GM18511 (cell line): ENCODE data around the gene MRPL22.
"Not testable (repeated sequence)": the region's sequence is repeated elsewhere in the genome, so short reads cannot be mapped to it uniquely, and the experiment has no call there.

Source experiments
- ATAC-seq: cut with Tn5 transposase; IDR thresholded peaks from one replicate; pipeline ENCODE4 v1.9.1; 2021; ENCODE audit warnings: mild to moderate bottlenecking, moderate library complexity; ENCODE audit not compliant: unreplicated experiment

The MRPL22 gene

GRCh38 chr5:154940772-154941620, at the start of gene MRPL22:
MRPL22 (plus strand) TSS chr5:154941073; CDS start chr5:154941111, 38 bp downstream.
- ATAC-seq = peak; percentile 53

DNA sequence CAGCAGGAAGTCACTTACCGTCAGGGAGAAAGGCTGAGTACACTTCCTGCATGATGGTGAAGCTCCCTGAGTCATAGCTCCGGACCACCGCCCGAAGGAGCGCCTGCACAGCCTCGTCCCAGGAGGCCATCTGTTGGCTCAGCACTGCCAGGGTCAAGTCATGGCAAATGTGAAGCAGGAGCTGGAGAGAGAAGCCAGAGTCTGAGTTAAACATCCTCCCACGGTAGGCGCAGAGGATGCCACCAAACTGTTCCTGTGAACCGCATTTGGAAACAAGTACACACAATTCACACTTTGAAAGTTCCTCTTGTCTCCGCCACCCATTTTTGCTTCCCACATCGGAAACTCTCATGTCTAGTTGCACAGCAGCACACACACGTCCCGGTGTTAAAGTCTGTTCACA, 48.5 kb upstream of the MRPL22 start:
- ATAC-seq = no peak

GRCh38 chr5:154893381-154893780, 47.5 kb upstream of the MRPL22 start:
- no peak for ATAC-seq

GRCh38 chr5:154895606-154896561, 45.0 kb upstream of the MRPL22 start:
- no peak for ATAC-seq

- ATAC-seq = no peak
Observed at GRCh38 chr5:154896562-154897165, 44.2 kb upstream of the MRPL22 start.

GRCh38 chr5:154898210-154898609, 42.7 kb upstream of the MRPL22 start:
- ATAC-seq = no peak

DNA sequence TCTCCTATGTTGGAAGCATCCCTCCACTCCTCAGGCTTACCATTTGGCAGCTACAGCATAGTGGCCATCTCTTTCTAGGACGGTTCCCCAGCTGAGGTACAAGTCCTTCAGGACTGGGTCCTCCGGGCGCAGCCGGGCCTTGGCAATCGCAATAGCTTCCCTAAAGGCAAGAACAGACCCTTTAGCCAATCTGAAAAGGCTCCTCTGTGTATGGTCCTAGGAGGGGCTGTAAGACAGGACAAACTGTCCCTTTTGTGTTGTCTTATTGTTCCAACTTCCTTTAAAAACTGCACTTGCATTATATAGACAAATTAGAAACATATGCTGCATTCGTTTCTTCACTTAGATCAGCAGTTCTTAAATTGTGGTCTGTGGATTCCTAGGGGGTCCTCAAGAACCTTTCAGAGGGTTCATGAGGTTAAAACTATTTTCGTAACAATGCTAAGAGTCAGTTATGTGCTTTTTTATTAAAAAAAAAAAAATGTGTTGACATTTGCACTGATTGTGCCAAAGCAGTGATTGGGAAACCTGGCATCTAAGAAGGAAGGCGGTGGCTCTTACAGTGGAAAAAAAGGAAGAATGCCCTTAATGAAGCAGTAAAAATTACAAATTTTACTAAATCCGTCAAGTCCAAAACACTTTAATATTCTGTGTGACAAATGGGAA, 41.6 kb upstream of the MRPL22 start:
- ATAC-seq = no peak

DNA sequence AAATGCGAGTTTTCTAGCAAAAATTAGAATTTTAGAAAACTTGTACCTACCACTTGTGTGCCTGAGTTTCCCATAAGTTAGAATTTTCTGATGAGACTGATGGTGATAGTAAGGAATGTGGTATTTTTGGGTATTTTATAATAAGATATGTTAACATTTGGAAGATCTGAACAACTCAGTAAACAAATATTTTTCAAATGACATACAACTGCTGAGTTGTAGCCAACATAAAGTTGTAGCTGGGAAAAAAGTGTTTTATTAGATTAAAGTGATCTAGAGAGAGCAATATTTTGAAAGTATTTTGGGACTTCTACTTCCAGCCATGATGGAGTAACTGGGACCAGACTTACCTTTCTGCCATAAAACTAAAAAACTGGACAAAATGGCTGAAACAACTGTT, 40.8 kb upstream of the MRPL22 start:
- no peak for ATAC-seq

DNA sequence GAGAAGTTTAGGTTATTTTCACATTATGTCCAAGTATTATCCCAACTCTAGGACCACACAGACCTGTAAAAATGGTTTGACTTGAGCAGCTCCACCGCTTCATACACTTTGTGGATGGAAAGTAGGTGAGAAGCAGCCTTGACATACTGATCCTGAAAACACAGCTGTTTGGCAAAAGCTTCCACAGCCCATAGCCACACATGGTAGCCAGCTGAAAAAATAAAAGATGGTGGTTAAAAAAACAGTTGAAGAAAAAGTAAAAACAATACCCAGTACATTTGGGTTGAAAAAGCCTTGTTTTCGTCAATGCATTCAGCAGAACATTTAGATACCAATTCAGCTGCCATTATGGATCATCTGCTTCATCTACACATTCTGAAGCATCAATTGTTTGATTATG, 39.6 kb upstream of the MRPL22 start:
- no peak for ATAC-seq

DNA sequence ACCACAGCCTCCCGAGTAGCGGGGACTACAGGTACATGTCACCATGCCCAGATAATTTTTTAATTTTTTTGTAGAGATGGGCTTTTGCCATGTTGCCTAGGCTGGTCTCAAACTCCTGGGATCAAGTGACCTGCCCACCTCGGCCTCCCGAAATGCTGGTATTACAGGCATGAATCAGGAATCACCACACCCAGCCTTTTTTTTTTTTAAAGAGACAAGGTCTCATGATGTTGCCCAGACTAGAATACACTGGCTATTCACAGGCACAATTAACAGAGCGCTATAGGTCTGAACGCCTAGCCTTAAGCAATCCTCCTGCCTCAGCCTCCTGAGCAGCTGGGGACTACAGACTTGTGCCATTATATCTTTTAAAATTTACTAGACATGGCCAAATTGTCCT, 39.0 kb upstream of the MRPL22 start:
- ATAC-seq = no peak

- ATAC-seq = not testable (repeated sequence)
Observed at GRCh38 chr5:154905601-154906000, 35.3 kb upstream of the MRPL22 start.

- no peak for ATAC-seq
Observed at GRCh38 chr5:154916874-154917273, 24.0 kb upstream of the MRPL22 start.

DNA sequence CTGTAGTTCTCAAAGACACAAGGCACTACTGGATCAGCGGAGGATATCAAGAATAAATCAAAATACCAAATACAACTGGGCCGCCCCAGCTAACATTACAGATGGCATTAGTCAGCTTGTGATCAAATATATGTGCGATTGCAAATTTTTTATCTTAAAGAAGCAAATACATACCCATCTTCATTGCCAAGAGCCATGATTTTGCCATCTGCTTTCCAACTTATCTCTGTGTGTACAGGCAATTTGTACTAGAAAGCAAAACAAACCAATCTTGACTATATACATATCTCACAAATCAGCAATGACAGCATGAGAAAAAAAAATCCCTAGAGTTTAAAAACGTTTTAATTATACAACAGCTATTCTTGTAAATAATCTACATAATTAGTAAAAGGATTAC, 23.1 kb upstream of the MRPL22 start:
- ATAC-seq = no peak

DNA sequence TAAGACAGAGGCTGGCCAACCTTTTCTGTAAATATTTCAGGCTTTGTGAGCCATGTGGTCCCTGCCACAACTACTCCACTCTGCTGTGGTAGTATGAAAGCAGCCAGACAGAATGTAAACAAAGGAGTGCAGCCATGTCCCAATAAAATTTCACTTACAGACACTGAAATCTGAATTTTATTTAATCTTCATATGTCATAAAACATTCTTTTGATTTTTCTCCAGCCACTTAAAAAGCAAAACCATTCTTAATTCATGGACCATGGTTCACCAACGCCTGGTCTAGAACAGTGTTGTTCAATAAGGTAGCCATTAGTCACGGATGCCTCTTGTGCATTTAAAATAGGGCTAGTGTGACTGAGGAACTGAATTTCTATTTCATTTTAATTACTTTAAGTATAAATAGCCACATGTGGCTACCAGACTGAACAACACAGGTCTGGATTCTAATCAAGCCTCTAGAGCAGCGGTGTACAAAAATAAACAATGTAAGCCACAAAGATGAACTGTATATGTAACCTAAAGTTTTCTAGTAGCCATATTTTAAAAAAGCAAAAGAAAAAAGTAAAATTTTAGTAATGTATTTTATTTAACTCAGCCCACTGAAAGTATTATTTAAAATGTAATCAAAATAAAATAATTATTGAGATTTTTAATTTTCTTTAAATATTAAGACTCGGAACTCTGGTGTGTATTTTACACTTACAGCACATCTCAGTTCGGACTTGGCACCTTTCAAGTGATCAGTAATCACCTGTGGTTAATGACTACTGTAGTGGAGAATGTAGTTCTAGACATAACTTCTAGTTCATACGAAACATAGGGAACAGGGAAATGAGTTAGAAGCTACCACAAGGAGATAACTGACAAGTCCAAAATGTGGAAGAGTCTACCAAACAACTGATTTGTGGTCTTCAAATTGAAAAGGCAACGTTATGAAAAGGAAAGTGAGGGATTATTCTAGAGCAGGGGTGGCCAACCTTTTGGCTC, 17.1 kb upstream of the MRPL22 start:
- no peak for ATAC-seq

GRCh38 chr5:154933537-154933936, 7.3 kb upstream of the MRPL22 start:
- ATAC-seq = no peak

DNA sequence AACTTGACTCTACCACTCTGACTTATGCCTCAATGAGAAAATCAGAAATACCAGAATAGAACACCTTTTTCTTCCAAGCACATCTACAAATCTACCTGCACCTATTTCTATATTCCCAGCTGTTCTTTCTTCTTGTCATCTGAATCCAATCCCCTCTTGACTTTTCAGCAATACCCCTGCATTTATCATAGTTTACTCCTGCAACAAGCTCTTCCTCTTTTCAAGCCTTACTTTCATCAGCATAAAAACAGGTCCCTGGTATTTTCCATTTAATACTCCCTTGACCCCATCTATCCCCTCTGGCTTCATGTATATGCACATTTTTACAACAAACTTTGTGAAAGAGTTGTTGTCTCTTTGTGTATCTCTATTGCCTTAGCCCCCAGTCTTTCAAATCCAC, 6.0 kb upstream of the MRPL22 start:
- ATAC-seq = no peak

DNA sequence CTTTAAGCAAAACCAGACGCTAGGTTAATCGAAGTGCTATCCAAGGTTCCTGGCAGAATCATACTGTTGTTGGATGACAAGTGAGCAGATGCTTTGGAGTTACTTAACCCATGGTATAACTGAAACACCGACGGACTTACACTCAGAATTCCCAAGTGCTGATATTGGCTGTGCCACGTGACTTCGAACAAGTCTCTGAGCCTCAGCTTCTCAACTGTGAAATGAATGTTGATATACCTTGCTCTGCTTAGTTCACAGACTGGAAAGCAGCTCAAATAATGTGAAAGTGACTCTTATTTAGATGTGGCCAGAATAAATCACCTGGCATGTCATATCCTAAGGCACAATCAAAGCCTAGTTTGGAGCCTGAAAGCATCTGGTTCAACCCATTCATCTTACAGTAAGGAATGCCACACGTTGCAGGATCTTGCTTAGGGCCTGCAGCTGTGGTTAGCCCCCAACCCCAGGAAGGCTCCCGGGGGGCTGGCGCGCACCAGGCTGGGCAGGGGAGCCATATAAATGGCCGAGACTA, 3.6 kb upstream of the MRPL22 start:
- ATAC-seq = no peak

- ATAC-seq = peak; percentile 87
Observed at GRCh38 chr5:154937718-154938466, 3.0 kb upstream of the MRPL22 start, which contains the start of gene GEMIN5. GEMIN5 (minus strand) TSS chr5:154938211; CDS start chr5:154938133, 78 bp downstream.
